ENCODE data around the gene VANGL2.

The VANGL2 gene

GRCh38 chr1:160429125-160429561, 28.8 kb downstream of the VANGL2 start:
- DNase-seq: no peak

- DNase-seq: no peak
Observed at GRCh38 chr1:160429702-160430535, 29.6 kb downstream of the VANGL2 start.

- no peak for DNase-seq
Observed at GRCh38 chr1:160431006-160431405, 30.6 kb downstream of the VANGL2 start.

GRCh38 chr1:160431571-160431970, 31.2 kb downstream of the VANGL2 start:
- no peak for DNase-seq

GRCh38 chr1:160432371-160432786, 32.0 kb downstream of the VANGL2 start:
- no peak for DNase-seq

GRCh38 chr1:160436966-160437365, 36.6 kb downstream of the VANGL2 start:
- no peak for DNase-seq

GRCh38 chr1:160437432-160438316, 37.3 kb downstream of the VANGL2 start:
- DNase-seq: no peak

- no peak for DNase-seq
Observed at GRCh38 chr1:160438317-160438918, 38.1 kb downstream of the VANGL2 start.

- DNase-seq: no peak
Observed at GRCh38 chr1:160438935-160439334, 38.6 kb downstream of the VANGL2 start.

- DNase-seq: no peak
Observed at GRCh38 chr1:160439718-160440117, 39.4 kb downstream of the VANGL2 start.

GRCh38 chr1:160446945-160447600, 46.7 kb downstream of the VANGL2 start:
- no peak for DNase-seq

GRCh38 chr1:160449494-160449893, 49.1 kb downstream of the VANGL2 start:
- DNase-seq: no peak

- DNase-seq: no peak
Observed at GRCh38 chr1:160451119-160451858, 50.9 kb downstream of the VANGL2 start.

GRCh38 chr1:160451859-160452232, 51.5 kb downstream of the VANGL2 start:
- DNase-seq: no peak

GRCh38 chr1:160453443-160453842, 53.1 kb downstream of the VANGL2 start:
- DNase-seq: no peak

GRCh38 chr1:160454371-160455152, 54.2 kb downstream of the VANGL2 start:
- no peak for DNase-seq

GRCh38 chr1:160455153-160455517, 54.8 kb downstream of the VANGL2 start:
- no peak for DNase-seq

GRCh38 chr1:160459056-160459455, 58.7 kb downstream of the VANGL2 start:
- DNase-seq: no peak

GRCh38 chr1:160459687-160460086, 59.3 kb downstream of the VANGL2 start:
- DNase-seq: no peak

GRCh38 chr1:160460214-160460642, 59.9 kb downstream of the VANGL2 start:
- no peak for DNase-seq

GRCh38 chr1:160460683-160461287, 60.4 kb downstream of the VANGL2 start:
- DNase-seq: no peak
